Esophagus squamous epithelium (tissue), 4 donors: ENCODE data around the gene SAMD11.

Source experiments
- POLR2A ChIP-seq, 4 donors: fragments of 450-650 bp; IDR thresholded peaks; one replicate each; pipeline ENCODE4 v1.6.1; 2017; ENCODE audit warnings: antibody characterized with exemption in 4 of 4, mild to moderate bottlenecking in 4 of 4, moderate library complexity in 3 of 4
- TF ChIP-seq, protein P1 (sequence below), 6 experiments: fragments of 450-650 bp in 4 of 6; fragments of 200-600 bp in 2 of 6; sonication (generic) in 2 of 6; IDR thresholded peaks; one replicate each; pipeline ENCODE4 v1.5.1; 2016 to 2019; ENCODE audit warnings: antibody characterized with exemption in 6 of 6, mild to moderate bottlenecking in 4 of 6, moderate library complexity in 4 of 6

- TF ChIP-seq, protein P1, sequence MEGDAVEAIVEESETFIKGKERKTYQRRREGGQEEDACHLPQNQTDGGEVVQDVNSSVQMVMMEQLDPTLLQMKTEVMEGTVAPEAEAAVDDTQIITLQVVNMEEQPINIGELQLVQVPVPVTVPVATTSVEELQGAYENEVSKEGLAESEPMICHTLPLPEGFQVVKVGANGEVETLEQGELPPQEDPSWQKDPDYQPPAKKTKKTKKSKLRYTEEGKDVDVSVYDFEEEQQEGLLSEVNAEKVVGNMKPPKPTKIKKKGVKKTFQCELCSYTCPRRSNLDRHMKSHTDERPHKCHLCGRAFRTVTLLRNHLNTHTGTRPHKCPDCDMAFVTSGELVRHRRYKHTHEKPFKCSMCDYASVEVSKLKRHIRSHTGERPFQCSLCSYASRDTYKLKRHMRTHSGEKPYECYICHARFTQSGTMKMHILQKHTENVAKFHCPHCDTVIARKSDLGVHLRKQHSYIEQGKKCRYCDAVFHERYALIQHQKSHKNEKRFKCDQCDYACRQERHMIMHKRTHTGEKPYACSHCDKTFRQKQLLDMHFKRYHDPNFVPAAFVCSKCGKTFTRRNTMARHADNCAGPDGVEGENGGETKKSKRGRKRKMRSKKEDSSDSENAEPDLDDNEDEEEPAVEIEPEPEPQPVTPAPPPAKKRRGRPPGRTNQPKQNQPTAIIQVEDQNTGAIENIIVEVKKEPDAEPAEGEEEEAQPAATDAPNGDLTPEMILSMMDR (IDR thresholded peaks at IDR 0.05) = peak in 5 of 6 experiments; percentile 40 to 54 (median 41)
- TF ChIP-seq POLR2A (IDR thresholded peaks at IDR 0.05) = no peak
Observed at GRCh38 chr1:921011-921837, 2.5 kb upstream of the SAMD11 start.
